ENCODE measurements around the gene ANKMY1. TPM values are rescaled to one million over a fixed set of nuclear protein-coding genes. Genes with fewer than 3 reads are reported as not detected.

ANKMY1 gene
- total RNA-seq, 1 experiment from 2014 or later: 19.5 TPM

DNA sequence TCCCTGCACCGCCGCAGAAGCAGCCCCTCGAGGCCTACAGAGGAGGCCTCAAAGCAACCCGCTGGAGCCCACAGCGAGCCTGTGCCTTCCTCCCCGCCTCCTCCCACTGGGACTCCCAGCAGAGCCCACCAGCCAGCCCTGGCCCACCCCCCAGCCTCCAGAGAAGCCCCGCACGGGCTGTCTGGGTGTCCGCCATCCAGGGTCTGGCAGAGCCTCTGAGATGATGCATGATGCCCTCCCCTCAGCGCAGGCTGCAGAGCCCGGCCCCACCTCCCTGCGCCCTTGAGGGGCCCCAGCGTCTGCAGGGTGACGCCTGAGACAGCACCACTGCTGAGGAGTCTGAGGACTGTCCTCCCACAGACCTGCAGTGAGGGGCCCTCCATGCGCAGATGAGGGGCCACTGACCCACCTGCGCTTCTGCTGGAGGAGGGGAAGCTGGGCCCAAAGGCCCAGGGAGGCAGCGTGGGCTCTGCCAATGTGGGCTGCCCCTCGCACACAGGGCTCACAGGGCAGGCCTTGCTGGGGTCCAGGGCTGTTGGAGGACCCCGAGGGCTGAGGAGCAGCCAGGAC lies 91.1 kb downstream of the ANKMY1 start:
- BruUV-seq (replicated peaks): no TSS peak
- H3K4me2 ChIP-seq (ENCODE audit: low read length): no peak overlapping the region
- peaks cover 6% of the 10 kb centered on the region for H3K36me3 ChIP-seq (ENCODE audit: low read depth, low read length)
- H3K9me3 ChIP-seq (ENCODE audit: low read length): no peaks in the 10 kb centered on the region
- no peak overlapping the region for H3K4me3 ChIP-seq (ENCODE audit: low read length)
- no peaks in the 10 kb centered on the region for H3K4me1 ChIP-seq (ENCODE audit: insufficient read depth, low read length)
- no peak overlapping the region for H3K27ac ChIP-seq (ENCODE audit: low read length)
- intact Hi-C loops (cut with micrococcal nuclease): no loop called here
- no peaks in the 10 kb centered on the region for H4K20me1 ChIP-seq (ENCODE audit: low read length)
- H3K79me2 ChIP-seq (ENCODE audit: low read length): no peaks in the 10 kb centered on the region
- ATAC-seq (no peak), DNase-seq (no peak)
- H3F3A ChIP-seq (ENCODE audit: low read length, unreplicated experiment): no peaks in the 10 kb centered on the region
- no peak overlapping the region for H2AFZ ChIP-seq (ENCODE audit: low read length)
- H3K27me3 ChIP-seq (ENCODE audit: low read length): no peaks in the 10 kb centered on the region
- CTCF ChIA-PET: no interaction called here
- no peak for TF ChIP-seq EZH2phosphoT487 (IDR thresholded peaks at IDR 0.05; ENCODE audit: borderline replicate concordance, low read length)
- TF ChIP-seq EZH2 (IDR thresholded peaks at IDR 0.05; ENCODE audit: low read length, unreplicated experiment): no peak
- TF ChIP-seq, protein P1, sequence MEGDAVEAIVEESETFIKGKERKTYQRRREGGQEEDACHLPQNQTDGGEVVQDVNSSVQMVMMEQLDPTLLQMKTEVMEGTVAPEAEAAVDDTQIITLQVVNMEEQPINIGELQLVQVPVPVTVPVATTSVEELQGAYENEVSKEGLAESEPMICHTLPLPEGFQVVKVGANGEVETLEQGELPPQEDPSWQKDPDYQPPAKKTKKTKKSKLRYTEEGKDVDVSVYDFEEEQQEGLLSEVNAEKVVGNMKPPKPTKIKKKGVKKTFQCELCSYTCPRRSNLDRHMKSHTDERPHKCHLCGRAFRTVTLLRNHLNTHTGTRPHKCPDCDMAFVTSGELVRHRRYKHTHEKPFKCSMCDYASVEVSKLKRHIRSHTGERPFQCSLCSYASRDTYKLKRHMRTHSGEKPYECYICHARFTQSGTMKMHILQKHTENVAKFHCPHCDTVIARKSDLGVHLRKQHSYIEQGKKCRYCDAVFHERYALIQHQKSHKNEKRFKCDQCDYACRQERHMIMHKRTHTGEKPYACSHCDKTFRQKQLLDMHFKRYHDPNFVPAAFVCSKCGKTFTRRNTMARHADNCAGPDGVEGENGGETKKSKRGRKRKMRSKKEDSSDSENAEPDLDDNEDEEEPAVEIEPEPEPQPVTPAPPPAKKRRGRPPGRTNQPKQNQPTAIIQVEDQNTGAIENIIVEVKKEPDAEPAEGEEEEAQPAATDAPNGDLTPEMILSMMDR (conservative IDR thresholded peaks at IDR 0.05; ENCODE audit: low read depth, low read length): no peak
- H3K9me2 ChIP-seq (replicated peaks; ENCODE audit: low read length): no peaks in the 10 kb centered on the region
- POLR2A ChIA-PET (ENCODE audit: unreplicated experiment): no interaction called here
- H3K9ac ChIP-seq (ENCODE audit: low read length): no peak overlapping the region

DNA sequence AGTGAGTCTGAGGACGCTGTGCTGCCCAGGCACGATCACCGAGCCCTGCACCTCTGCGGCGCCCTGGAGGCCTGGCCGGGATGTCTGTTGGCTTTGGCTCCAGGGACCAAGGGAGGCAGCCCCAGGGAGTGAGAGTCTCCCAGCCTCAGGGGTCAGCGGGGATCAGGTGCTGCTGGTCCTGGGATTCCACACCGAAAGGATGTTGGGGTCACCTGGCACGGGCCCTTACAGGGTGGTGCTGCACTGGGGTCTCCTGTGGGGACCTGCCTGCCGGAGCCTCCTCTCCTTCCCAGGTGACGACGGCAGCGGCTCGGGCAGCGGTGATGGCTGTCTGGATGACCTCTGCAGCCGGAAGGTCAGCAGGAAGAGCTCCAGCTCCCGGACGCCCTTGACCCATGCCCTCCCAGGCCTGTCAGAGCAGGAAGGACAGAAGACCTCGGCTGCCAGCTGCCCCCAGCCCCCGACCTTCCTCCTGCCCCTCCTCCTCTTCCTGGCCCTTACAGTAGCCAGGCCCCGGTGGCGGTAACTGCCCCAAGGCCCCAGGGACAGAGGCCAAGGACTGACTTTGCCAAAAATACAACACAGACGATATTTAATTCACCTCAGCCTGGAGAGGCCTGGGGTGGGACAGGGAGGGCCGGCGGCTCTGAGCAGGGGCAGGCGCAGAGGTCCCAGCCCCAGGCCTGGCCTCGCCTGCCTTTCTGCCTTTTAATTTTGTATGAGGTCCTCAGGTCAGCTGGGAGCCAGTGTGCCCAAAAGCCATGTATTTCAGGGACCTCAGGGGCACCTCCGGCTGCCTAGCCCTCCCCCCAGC lies 91.8 kb downstream of the ANKMY1 start:
- BruUV-seq (replicated peaks): TSS peak; percentile 3
- CTCF ChIA-PET: no interaction called here
- Histone ChIP-seq H2AFZ (ENCODE audit: low read length) (no peak overlapping the region), H3K9me3 (ENCODE audit: low read length) (no peaks in the 10 kb centered on the region), H3F3A (ENCODE audit: low read length, unreplicated experiment) (no peaks in the 10 kb centered on the region), H3K79me2 (ENCODE audit: low read length) (no peaks in the 10 kb centered on the region), H3K9ac (ENCODE audit: low read length) (no peak overlapping the region), H3K4me3 (ENCODE audit: low read length) (no peak overlapping the region), H3K4me1 (ENCODE audit: insufficient read depth, low read length) (no peaks in the 10 kb centered on the region), H3K27me3 (ENCODE audit: low read length) (no peaks in the 10 kb centered on the region), H3K4me2 (ENCODE audit: low read length) (no peak overlapping the region), H4K20me1 (ENCODE audit: low read length) (no peaks in the 10 kb centered on the region), H3K36me3 (ENCODE audit: low read depth, low read length) (peaks cover 6% of the 10 kb centered on the region), H3K9me2 (replicated peaks; ENCODE audit: low read length) (no peaks in the 10 kb centered on the region), H3K27ac (ENCODE audit: low read length) (no peak overlapping the region)
- no peak for TF ChIP-seq EZH2 (IDR thresholded peaks at IDR 0.05; ENCODE audit: low read length, unreplicated experiment)
- TF ChIP-seq EZH2phosphoT487 (IDR thresholded peaks at IDR 0.05; ENCODE audit: borderline replicate concordance, low read length): no peak
- TF ChIP-seq, protein P1 (conservative IDR thresholded peaks at IDR 0.05; ENCODE audit: low read depth, low read length): no peak
- POLR2A ChIA-PET (ENCODE audit: unreplicated experiment): no interaction called here
- DNase-seq (no peak), ATAC-seq (no peak)
- intact Hi-C loops (cut with micrococcal nuclease): no loop called here

DNA sequence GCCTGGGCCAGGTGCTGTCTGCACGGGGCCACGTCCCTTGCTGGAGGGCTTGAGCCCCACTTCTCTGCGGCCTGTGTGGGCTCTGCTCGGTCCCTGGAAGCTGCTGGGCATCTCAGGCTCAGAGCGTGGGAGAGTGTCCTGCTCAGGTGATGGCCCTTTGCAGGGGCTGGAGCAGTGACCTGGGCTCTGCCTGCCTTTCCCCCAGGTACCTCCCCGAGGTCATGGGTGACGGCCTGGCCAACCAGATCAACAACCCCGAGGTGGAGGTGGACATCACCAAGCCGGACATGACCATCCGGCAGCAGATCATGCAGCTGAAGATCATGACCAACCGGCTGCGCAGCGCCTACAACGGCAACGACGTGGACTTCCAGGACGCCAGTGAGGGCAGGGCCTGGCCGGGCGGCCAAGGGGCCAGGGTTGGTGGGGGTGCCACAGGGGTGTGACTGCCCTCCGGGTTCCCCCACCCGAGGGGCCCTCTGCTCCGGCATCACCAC lies 92.5 kb downstream of the ANKMY1 start:
- no peak overlapping the region for H3K9ac ChIP-seq (ENCODE audit: low read length)
- no peak overlapping the region for H2AFZ ChIP-seq (ENCODE audit: low read length)
- H3K27ac ChIP-seq (ENCODE audit: low read length): no peak overlapping the region
- DNase-seq: no peak
- TF ChIP-seq EZH2 (IDR thresholded peaks at IDR 0.05; ENCODE audit: low read length, unreplicated experiment) (no peak), EZH2phosphoT487 (IDR thresholded peaks at IDR 0.05; ENCODE audit: borderline replicate concordance, low read length) (no peak)
- TF ChIP-seq, protein P1 (conservative IDR thresholded peaks at IDR 0.05; ENCODE audit: low read depth, low read length): no peak
- no peaks in the 10 kb centered on the region for H3F3A ChIP-seq (ENCODE audit: low read length, unreplicated experiment)
- H3K79me2 ChIP-seq (ENCODE audit: low read length): no peaks in the 10 kb centered on the region
- no peaks in the 10 kb centered on the region for H3K4me1 ChIP-seq (ENCODE audit: insufficient read depth, low read length)
- no peaks in the 10 kb centered on the region for H4K20me1 ChIP-seq (ENCODE audit: low read length)
- intact Hi-C loops (cut with micrococcal nuclease): no loop called here
- H3K4me3 ChIP-seq (ENCODE audit: low read length): no peak overlapping the region
- ChIA-PET POLR2A (ENCODE audit: unreplicated experiment) (no interaction called here), CTCF (no interaction called here)
- H3K4me2 ChIP-seq (ENCODE audit: low read length): no peak overlapping the region
- H3K9me3 ChIP-seq (ENCODE audit: low read length): no peaks in the 10 kb centered on the region
- BruUV-seq (replicated peaks): no TSS peak
- no peaks in the 10 kb centered on the region for H3K9me2 ChIP-seq (replicated peaks; ENCODE audit: low read length)
- no peaks in the 10 kb centered on the region for H3K27me3 ChIP-seq (ENCODE audit: low read length)
- no peak for ATAC-seq
- H3K36me3 ChIP-seq (ENCODE audit: low read depth, low read length): peaks cover 6% of the 10 kb centered on the region

Data from PC-3 (cell line).